T-helper 1 cell (primary cell): ENCODE data around the gene SEC22A.

Source experiments
- DNase-seq, 5 donors: peaks; one replicate each; pipeline ENCODE4 v3.0.0-alpha.2; 2012 to 2020

SEC22A gene

DNA sequence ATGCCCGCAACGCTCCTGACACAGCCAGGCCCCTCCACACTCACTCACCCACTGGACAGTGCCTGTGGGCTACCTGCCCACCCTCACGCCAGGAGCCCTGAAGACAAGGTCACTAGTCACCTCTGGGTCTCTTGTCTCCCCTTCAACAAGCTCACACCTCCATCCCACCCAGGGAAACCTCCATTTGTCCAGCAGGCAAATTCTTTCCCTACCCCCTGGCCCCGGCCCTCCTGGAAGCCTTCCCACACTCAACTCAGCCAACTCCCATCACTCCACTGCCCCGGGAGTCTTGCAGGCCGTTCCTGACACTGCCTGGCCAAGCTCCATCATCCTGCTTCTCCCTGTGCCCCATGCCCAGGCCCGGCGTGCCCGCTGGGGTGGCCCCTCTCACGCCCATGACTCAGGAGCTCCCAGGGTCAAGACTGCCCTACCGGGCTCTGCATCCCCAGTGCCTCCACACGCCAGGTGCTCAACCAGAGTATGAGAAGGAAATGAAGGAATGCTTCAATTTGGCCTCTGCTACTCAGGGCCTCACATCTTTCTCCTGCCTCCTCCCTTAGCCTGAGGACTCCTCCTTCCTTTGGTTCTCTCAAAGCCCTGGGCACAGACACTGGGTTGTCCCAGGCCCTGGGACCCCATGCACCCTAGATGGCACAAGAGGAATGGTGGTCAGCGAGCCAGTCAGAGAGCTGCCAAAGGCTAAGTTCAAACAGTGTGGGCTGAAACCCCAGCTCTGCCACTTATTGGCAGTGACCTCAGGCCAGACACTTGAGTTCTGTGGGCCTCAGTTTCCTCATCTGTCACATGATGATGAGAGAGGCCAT, 88.6 kb downstream of the SEC22A start:
- no peak for DNase-seq

DNA sequence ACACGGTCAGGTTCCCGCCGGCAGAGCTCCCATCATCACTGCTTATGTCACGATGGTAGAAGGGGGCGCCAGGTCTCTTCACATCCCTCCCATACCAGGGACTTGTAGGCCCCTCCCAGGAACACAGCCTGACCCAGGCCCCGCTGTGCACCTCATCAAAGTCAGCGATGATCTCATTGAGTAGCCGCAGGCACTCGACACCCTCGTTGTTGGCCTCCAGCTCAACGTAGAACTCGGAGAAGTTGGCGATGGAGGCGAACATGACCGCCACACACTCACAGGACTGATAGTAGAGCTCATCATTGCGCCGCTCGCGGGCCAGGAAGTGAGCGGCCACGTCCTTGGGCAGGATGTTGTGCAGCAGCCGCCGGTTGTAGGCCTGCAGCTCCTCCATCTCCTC, 89.2 kb downstream of the SEC22A start:
- DNase-seq, result no peak

DNA sequence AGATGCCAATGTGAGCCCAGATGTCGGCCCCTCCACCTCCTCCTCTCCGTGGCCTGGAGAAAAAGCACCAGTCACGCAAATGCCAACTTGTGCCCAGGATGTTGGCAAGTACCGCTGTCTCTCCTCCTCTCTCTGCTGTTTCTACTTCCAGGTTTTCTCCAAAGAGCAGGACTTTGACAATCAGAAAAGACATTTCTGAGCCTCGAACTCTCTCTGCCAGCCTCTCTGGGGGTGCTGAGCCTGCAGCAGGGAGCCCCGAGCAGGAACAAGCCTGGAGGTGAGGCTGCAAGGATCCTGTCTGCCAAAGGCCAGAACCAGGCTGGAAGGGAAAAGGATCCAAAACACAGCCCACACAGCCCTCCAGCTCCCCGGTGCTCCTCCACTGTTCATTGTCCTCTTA, 89.7 kb downstream of the SEC22A start:
- no peak for DNase-seq

DNA sequence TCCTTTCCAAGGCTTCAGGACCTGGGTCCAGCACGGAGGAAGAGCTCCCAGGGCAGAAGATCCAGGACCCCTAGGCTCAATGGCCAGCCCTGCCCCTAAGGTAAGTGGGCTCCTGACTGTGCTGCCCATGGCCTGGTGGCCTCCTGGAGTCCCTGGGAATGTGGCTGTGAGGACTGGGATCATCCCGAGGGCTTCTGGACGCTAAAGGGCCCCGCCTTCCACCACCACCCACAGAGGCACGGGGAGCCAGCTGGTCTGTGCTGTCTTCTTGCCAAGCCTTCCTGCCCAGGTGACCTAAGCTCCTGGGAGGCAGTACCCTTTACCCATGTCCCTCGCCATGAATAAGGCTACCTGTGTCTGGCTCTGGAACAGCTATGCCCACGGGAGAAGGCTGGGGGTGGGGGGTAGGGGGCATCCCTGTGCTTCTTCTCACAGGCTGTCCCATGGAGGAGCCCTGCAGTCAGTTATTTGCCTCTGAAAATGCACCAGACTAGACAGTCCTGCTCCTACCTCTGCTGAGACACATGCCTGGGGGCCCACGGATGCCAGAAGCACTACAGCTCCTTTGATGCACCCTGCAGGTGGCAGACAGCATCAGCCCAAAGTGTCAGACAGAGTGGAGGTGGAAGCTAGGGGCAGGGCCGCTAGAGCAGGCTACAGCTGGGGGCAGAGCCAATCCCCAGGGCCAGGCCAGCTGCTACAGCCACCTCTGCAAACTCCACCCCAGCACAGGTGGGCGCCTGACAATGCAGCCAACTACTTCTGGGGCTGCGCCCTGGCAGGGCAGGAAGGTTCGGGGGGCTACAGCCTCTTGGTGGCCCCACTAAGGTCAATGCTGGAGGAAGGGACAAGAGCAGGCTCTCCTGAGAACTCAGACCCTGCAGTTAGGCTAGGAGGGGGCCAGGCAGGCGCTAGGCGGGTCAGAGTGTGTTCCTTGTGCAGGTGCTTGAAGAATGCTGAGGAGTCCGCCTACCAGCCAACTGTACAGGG, 90.9 kb downstream of the SEC22A start:
- DNase-seq, result no peak

DNA sequence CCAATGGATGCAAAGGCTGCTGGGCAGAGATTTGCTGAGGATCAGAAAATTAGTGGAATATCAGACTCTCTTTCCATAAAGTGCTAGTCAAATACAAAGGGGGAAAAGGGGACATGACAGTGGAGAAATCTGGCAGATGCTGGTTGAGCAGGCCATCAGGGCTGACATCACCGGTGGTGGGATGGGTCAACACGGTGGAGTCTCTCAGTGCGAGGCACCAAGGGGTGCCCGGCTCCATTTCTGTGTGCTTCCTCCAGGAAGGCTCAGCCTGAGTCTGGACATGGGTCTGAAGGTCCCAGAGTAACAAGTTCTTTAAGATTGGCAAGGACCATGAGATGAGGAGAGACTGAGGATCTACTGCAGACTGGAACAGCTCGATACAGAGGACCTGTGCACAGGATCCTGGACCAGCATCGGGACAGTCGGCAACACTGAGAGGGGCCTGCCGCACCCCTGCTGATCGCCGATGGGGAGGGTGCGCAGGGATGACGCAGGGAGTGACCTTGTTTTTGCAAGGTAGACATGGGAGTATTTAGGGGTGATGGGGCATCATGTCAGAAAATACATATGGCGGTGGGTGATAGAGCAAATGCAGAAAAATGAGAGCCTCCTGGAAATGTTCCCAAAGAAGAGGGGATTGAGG, 92.7 kb downstream of the SEC22A start:
- no peak for DNase-seq

DNA sequence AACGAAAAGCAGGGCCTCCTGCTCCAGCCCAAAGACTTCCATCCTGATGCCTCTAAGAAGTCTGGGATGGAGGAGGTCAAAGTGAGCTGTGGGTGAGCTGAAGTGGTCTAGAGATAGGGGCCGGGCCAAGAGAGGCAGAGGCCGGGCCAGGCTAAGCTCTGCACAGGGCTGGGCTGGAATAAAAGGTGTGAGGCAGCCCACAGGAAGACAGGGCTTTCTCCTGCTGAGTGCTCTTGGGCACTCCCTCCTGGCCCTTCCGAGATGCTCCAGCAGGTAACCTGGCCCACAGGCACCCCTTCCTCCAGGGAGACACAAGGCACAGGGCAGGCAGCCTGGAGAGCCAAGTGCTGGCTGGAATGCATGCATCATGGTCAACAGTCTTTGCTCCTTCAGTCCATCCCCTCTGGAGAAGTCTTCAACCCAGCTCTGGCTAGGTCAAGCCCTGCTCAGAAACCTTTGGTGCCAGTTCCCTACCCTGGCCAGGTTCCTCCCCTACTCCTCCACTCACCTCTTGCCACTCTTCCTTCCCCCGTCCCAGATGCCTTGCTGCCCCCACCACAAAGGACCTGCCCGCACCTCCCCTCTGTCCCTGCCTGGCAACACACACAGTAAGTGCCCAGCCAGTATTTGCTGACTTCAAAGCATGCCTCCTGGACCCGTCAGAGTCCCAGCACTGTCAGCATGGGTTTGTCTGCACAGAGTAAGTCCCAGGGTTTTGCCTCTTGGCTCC, 93.6 kb downstream of the SEC22A start:
- DNase-seq, result no peak

DNA sequence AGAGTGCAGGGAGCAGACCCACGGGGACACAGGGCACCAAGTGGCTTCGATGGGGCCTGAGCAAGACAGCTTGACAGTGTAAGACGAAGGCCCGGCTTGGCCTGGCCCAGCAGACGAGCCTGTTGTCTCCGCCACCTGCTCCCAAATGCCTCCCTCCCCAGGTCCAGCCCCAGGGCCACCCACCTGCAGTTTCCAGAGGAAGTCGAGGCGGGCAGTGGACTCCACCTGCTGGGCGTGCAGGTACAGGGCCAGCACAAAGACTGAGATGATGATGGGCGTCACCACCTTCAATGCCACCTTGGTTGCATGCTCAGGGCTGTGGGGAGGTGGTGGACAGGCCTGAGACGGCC, 94.1 kb downstream of the SEC22A start:
- no peak for DNase-seq

DNA sequence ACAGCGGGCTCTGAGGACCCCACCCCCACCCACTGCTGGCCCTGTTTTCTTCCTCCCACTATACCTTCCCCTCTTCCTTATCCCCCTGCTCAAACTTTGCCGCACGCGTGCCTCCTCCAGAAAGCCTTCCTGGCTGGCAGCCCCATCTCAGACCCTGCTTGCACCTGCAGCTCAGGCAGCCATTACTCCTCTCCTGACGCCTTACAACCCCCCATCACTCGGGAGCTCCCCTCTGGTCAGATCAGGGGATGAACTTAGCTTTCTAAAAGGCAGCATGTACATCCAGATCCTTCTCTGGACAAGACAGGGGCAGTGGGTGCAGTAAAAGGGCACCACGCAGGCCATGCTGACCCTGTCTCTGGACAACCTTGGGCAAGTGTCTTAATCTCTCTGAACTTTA, 94.5 kb downstream of the SEC22A start:
- DNase-seq, result no peak

DNA sequence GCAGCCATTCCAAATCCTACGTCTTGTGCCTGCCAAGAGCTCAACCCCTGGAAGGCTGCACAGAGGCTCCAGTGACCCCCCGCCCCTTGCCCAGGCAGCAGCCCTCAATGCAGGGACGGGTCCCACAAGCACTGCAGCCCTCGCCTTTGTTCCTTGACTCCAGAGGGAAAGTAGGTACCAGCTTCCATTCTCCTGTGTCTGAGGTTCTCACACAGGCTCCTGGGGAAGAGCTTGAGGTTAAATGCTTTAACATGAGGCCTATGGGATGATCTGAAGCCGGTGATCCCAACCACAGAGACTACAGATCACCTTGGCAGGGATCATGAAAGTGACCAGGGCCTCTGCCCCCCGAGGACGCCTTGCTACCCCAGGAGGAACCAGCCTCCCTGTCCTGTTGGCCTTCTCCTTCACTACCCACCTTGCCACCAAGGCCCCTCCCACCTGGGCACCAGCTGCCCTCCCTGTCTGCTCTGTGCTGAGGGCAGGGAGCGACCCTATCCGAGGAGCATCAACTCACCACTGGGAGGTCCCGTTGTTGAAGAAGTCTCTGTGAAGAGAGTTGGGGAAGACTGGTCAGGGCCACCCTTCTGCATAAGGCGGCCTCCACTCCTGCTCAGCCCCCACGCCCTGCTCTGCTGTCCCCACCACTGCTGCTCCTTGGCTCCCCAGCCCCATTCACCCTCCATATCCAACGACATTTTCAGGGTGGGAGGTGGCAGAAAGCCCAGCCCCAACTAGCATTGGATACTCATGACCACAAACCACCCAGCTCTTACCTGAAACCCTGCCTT, 95.3 kb downstream of the SEC22A start:
- DNase-seq, result no peak

DNA sequence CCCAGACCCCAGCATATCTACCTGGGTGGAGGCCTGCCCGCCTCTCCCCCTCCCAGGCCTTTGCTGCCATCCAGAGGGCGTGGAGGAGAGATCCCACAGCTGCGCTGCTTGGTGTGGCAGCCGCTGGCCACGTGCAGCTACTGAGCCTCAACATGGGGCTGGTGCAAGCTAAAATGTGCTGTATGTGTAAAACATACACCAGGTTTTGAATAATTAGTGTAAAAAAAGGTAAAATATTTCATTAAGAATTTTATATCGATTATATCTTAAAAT, 95.8 kb downstream of the SEC22A start:
- no peak for DNase-seq

DNA sequence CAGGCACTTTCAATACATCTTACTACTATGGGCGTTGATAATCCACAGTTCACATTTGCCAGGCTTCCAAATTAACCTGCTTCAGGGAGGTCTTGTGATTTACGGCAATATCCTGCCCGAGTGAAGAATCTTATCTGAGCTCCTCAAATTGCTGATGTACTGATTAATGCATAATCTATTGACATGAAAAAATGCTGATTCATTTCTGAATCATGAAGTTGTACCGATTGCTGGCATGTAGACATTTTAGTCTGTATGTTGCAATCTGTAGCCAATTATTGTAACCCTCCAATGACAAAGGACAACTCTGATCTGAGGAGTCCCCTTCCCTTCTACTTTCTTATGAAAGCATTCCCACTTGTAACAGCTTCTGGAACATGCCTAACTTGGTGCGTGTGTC, 97.2 kb downstream of the SEC22A start:
- DNase-seq, result no peak

DNA sequence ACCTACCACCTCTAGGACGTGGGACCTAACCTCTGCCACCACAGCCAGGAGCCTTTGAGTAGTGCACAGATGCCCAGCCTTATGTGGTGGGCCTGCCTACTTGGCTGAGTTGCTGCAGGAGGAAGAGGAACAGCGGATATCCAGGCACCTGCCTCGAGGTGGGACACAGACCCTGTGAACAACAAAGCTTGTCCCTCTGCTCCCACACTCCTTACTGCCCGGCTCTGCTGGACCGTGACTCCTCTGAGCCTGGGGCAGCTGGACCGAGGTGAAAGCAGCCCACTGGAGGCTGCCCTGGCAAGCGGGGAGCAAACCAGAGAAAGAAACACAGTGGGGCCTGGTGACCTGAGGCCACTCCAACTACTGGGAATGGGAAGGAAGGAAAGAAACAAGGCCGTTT, 97.8 kb downstream of the SEC22A start:
- no peak for DNase-seq

DNA sequence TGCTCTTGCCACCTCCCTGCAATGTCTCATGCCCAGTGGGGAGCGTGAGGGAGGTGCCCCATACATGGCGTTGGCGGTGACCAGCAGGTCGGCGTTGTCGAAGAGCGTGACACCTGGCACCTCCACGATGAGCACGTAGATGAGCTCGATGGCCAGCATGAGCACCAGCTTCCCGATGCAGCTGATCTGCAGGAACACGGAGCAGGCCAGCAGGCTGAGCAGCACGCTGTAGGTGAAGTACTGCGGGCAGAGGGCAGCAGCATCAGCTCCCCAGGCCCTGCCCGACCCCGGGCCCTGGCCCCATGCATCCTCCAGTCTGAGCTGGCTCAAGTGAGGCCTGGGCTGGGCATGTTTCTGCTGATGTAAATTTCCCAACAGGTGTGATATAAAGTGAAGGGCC, 98.3 kb downstream of the SEC22A start:
- DNase-seq, result no peak

DNA sequence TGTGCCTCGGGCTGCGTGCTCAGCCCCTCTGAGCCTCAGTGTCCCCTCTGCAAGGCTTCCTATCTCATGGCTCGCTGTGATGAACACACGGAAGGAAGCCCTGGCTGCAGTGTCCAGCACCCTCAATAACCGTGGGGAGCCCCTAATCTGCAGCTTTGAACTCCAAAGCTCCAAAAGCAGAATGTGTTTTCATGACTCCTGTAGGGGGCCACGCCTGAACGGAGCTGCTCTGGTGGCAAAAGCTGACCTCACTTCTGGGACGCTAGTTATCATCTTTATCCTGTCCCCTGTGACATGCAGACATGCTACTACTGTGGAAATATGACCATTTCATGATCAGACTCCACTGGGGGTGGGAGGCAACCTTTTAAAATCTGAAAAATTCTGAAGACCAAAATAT, 98.8 kb downstream of the SEC22A start:
- no peak for DNase-seq

DNA sequence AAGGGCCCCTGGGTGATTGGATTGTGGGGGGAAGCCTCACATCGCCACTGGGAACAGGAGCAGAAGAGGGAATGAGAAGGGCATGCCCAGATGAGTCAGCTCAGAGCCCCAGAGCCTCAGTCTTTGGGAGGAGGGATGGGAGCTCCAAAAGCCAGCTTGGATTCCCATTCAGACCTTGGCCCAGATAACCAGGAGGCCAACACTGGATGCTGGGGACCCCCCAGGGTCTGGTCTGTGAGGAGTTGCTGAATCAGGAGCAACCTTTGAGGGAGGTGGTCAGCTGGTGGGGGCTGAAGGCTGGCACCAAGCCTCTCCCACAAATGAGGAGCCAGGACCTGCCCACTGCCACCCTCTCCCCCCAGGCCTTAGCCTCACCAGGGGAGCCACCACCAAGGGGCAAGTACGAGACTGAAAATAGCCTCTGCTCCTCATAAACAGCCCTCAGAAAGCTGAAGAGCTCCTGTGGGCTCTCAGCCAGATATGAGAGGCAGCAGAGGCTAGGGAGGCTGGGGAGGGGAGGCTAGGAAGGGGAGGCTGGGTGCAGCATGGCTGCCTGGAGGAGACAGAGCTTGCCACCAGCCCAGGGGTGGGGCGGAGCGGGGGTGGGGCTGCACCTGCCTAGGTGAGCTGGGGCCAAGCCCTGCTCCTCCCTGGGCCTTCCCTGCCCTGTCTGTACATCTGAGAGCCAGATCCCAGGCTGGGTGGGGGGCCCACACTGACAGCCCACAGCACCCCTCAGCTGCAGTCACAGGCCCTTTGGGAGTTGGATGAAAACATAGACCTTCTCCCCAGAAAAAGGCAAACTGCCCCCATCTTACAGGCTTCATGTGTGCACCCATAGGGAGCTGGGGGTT, 99.8 kb downstream of the SEC22A start:
- no peak for DNase-seq

DNA sequence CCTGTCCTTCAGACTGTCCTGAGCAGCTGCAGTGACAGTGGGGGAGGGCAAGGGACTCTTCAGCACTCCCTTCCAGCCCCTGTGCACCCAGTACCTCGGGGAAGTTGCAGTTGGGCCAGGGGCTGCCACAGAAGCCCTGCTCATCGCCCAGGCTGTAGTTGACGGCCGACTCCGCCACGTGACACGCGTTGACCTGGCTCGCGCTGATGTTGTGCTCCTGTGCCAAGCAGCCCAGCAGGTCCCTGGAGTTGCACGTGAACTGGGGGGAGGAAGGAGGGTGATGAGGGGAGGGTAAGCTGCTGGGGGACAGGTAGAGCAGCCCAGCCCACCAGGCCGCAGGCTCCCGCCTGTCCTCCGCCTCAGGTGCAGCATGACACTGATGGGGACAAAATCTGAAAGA, 101.2 kb downstream of the SEC22A start:
- no peak for DNase-seq

DNA sequence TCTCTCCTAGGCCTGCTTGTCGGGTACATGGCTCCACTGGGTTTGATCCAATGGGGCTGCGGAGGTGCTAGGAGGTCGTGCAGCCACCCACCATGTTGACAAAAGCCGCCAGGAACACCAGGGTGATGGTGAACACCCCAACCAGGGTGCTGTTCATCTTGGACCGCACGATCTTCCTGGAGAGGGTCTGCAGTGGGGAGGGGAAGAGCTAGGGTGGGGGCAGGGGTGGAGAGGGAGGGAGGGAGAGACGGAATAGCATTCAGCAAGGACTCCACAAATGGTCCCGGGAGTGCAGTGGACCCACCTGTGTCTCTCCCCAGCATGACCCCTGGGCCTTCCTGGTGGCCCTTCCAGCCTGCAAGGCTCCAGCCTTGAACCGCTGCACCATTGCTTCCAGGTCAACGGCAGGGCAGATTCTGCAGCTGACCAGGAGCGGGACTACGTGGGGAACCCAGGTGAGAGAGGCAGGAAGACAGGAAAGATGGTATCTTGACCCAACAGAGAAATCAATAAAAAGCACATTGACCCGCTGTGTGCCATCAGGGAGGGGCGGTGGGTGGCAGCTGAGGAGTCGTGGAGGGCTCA, 102.3 kb downstream of the SEC22A start:
- no peak for DNase-seq

DNA sequence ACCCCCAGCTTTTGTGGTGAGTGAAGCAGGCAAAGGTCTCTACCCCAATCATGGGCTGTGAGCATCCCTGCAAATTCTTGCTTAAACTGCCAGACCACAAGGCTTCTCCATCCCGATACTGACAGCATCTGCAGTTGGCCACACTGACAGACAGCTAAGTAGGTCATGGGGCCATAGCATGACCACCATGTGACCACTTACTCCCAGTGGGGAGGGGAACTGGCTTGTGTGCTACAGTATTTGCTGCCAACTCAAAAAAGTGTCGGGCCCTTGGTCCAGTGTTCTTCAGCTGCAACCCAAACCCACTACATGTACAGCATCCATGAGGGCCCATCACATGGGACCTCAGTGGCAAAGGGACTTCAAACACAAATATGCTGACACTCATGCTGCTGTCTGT, 103.4 kb downstream of the SEC22A start:
- DNase-seq, result no peak

DNA sequence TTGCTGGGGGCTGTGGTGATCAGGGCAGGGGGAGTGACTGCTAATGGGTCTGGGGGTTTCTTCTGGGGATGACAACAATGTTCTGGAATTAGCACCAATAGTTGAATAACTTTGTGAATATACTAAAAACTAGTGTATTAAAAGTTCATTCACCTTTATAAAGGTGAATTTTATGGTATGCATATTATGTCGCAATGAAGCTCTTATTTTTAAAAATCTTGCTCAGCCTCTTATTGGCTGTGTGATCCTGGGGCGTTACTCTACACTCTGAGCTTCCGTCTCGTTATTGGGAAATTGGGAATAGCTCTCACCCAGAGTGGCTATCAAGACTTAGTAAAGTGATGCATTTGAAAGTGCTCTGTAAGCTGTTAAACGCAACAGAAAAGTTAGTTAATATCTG, 105.3 kb downstream of the SEC22A start:
- no peak for DNase-seq

DNA sequence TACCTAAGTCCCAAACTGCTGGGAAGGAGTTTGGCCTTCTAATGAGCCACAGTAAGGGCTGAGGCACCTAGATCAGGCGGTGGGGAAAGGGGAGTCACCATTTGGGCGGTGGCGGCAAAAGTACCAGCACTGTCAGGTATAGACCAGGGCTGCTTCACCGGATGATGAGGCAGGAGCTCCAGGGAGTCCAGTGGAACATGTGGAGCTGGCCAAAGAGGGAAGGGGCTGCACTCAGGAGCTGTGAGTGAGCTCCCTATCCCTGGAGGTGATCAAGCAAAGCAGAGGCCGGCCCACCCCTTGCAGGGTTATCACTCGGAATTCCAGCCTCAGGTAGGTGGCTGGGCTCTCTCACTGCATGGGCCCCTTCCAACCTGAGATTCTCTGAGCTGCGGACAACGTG, 108.4 kb downstream of the SEC22A start:
- DNase-seq, result no peak

DNA sequence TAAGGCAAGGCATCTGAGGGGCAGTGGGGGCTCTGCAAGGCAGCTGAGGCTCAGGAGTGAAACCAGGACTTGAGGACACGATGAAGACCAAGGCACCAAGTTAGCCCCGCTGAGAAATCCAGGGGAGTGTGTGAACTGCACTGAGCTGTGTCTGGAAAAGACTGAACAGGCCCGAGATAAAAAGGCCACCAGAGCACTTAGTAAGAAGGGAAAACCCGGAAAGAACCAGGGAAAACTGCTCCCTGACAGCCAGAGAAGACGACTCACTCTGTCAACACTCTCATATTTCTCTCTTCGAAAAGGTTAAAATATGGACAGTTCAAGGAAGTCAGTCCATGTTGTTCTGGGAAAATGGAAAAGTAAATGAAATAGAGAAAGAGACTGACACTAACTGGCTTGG, 109.0 kb downstream of the SEC22A start:
- no peak for DNase-seq
